ENCODE results near the gene NFASC.

GRCh38 chr1:204917802-204918201, 47.1 kb downstream of the NFASC start:
- TF ChIP-seq, protein P1, sequence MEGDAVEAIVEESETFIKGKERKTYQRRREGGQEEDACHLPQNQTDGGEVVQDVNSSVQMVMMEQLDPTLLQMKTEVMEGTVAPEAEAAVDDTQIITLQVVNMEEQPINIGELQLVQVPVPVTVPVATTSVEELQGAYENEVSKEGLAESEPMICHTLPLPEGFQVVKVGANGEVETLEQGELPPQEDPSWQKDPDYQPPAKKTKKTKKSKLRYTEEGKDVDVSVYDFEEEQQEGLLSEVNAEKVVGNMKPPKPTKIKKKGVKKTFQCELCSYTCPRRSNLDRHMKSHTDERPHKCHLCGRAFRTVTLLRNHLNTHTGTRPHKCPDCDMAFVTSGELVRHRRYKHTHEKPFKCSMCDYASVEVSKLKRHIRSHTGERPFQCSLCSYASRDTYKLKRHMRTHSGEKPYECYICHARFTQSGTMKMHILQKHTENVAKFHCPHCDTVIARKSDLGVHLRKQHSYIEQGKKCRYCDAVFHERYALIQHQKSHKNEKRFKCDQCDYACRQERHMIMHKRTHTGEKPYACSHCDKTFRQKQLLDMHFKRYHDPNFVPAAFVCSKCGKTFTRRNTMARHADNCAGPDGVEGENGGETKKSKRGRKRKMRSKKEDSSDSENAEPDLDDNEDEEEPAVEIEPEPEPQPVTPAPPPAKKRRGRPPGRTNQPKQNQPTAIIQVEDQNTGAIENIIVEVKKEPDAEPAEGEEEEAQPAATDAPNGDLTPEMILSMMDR (IDR thresholded peaks at IDR 0.05; ENCODE audit: low read depth, low read length), result no peak
- no peak for TF ChIP-seq EZH2phosphoT487 (IDR thresholded peaks at IDR 0.05; ENCODE audit: low read depth)
